Measurements from ENCODE around the gene ANGPTL2. TPM values are rescaled to one million over a fixed set of nuclear protein-coding genes. Genes with fewer than 3 reads are reported as not detected.

Gene ANGPTL2
- total RNA-seq, 4 donors from 2014 or later: 36.5 to 52.5 (median 50.8) TPM

DNA sequence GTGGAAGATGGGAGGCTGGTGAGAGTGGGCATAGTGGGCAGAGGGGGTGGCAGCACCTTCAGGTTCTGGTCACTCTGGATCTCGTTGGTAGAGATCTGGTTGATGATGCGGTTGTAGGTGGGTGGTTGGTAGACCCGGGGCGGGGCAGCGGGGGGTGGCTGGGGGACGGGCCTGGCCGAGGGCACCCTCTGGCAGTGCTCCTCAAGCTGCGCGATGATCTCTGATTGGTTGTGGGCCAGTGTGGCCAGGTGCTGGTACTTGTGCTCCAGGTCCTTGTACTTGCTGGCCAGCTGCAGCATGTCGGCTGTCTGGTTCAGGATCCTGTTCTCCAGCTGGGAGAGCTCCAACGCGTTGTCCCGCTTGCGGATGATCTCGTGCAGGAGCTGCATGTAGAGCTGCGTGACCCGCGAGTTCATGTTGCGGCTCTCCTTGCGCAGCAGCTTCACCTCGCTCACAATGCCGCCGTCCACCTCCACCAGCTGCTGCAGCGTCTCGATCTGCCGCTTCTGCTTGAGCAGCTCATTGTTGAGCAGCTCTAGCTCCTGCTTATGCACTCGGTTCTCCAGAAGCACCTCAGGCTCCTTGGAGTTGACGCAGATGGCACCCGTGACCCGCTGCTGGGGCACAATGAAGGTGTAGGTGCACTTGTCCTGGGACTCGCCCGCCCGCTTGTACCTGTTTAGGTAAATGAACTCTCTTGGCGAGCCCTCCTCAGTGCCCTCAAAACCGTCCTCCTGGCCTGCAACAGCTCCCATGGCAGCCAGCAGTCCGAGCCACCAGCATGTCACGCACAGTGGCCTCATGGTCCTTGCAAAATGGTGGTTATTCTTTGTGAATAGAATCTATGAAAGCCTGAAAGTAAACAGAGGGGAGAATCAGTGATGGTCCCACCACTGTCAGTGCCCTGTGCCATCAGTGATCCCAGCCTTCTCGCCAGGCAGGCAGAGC, 14.2 kb downstream of the ANGPTL2 start:
- Histone ChIP-seq H3K4me3 (no peak overlapping the region), H3K4me1 (peaks cover 5 to 89% (median 12%) of the 10 kb centered on the region in 3 donors), H3K27me3 (no peaks in the 10 kb centered on the region), H3K36me3 (peaks cover 0 to 11% of the 10 kb centered on the region in 2 donors), H3K27ac (peak overlapping the region in 3 of 4 donors; percentile 16 to 69 (median 66)), H3K9me3 (no peaks in the 10 kb centered on the region)
- 67 to 100% methylated on average over 1 to 5 of the region's 38 CpGs for WGBS, 2 donors (ENCODE audit: low coverage in 1 of 2)
- TF ChIP-seq CTCF (IDR thresholded peaks at IDR 0.05) (no peak), POLR2AphosphoS5 (IDR thresholded peaks at IDR 0.05) (peak; percentile 22)
- no peak for ATAC-seq

DNA sequence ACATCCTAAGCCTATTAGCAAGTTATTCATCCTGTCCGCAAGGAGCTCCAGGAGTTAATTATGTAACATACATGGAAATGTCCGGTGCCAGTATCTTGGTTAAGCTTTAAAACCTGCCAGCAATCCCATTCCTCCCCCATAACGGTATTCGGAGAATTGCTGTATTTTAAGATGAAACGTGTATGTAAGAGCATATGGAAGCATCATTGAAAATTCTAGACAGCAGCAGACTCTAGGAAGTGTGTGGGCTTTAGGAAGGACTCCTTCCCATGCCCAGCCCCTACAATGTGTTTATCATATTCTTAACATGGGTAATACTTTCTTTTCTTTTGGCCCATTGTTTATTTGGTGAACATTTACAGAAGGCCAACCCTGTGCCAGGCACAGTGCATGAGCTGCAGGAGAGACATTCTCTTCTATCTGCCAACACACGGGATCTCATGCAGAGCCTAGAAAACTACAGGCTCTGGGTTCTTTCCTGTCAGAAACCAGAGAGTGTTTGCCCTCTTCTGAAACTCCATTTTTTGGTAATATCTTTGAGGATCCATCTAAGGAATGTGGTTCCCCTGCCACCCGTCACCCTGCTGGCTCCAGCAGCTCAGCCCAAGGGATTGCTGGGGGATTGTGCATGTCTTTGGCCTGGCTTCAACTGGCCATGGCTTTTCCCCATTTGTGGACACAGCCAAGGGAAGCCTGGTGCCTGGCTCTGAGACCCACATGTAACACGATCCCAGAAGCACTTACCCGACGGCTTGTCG, 15.1 kb downstream of the ANGPTL2 start:
- peak overlapping the region in 3 of 4 donors; percentile 45 to 69 (median 66) for H3K27ac ChIP-seq
- ATAC-seq: no peak
- TF ChIP-seq CTCF (IDR thresholded peaks at IDR 0.05): no peak
- no peak for TF ChIP-seq POLR2A (IDR thresholded peaks at IDR 0.05)
- TF ChIP-seq POLR2AphosphoS5 (IDR thresholded peaks at IDR 0.05): no peak
- no peak for TF ChIP-seq EP300 (IDR thresholded peaks at IDR 0.05)
- no peaks in the 10 kb centered on the region for H3K27me3 ChIP-seq
- H3K36me3 ChIP-seq: peaks cover 0 to 11% of the 10 kb centered on the region in 2 donors
- WGBS, 2 donors (ENCODE audit: low coverage in 1 of 2): 27 to 43% methylated on average over 3 to 6 of the region's 11 CpGs
- H3K9me3 ChIP-seq: no peaks in the 10 kb centered on the region
- no peak overlapping the region for H3K4me3 ChIP-seq
- H3K4me1 ChIP-seq: peaks cover 5 to 89% (median 7%) of the 10 kb centered on the region in 3 donors

DNA sequence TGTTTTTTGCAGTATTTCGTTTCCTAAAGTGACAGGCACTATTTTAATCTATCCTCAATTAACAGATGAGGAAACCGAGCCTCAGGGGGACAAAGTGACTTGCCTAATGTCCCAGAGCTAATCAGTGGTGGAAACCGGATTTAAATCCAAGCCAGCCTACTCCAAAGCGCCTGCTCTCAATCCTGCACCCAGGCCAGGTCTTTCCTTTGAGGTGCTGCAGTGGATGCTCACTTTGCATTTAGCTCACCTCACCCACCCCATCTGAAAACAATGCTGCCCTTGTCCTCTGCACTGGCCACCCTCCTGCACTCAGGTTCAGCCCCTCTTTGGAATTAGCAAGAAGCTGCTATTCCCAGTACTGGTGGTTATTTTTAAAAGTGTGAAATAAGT, 16.0 kb downstream of the ANGPTL2 start:
- Histone ChIP-seq H3K36me3 (peaks cover 0 to 11% of the 10 kb centered on the region in 2 donors), H3K4me3 (no peak overlapping the region), H3K27ac (peak overlapping the region in 3 of 4 donors; percentile 45 to 66 (median 48)), H3K9me3 (no peaks in the 10 kb centered on the region), H3K27me3 (no peaks in the 10 kb centered on the region), H3K4me1 (peaks cover 0 to 89% (median 5%) of the 10 kb centered on the region in 3 donors)
- WGBS, 2 donors (ENCODE audit: low coverage in 1 of 2): 48 to 69% methylated on average over 4 of the region's 4 CpGs
- ATAC-seq: no peak
- TF ChIP-seq EP300 (IDR thresholded peaks at IDR 0.05) (no peak), CTCF (IDR thresholded peaks at IDR 0.05) (no peak), POLR2AphosphoS5 (IDR thresholded peaks at IDR 0.05) (no peak), POLR2A (IDR thresholded peaks at IDR 0.05) (no peak)

DNA sequence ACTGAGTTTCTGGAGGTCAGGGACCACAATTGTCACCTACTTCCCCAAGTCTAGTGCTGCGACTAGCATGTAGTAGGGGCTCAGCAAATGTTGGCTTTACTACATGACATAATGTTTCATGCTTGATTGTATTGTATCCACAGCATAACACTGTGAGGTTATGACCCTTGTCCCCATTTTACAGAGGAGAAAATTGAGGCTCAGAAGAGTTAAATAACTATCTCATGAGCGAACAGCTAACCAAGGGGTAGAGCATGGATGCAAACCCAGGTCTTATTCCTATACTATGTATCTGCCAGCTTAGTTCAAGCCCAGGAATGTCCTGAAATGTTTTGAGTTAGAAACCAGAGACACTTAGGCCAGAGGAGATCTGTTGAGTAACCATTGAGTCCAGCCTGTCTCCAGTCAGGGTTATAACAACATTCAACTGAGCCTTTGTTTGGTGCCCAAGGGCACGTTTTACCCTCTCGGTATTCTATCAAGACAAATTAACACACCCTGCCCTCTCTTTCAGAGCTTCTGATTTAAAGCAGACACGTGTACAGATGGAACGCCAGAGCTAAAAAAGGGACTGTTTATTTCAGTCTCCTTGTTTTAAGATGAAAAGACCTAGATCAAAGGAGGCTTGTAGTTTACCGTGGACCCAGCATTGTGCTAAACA, 16.5 kb downstream of the ANGPTL2 start:
- Histone ChIP-seq H3K4me1 (peaks cover 0 to 91% (median 5%) of the 10 kb centered on the region in 3 donors), H3K9me3 (no peaks in the 10 kb centered on the region), H3K36me3 (peaks cover 0 to 11% of the 10 kb centered on the region in 2 donors), H3K4me3 (no peak overlapping the region), H3K27me3 (no peaks in the 10 kb centered on the region), H3K27ac (peak overlapping the region; percentile 31 to 66 (median 46))
- peak; percentile 42 for ATAC-seq
- TF ChIP-seq EP300 (IDR thresholded peaks at IDR 0.05): no peak
- TF ChIP-seq POLR2AphosphoS5 (IDR thresholded peaks at IDR 0.05): peak; percentile 24
- WGBS, 2 donors (ENCODE audit: low coverage in 1 of 2): 53 to 54% methylated on average over 6 of the region's 7 CpGs
